HL-60 (cell line): ENCODE results near the gene DEPDC1B.

Source experiments
- CTCF ChIP-seq: IDR thresholded peaks from one replicate; pipeline ENCODE4 v1.5.1; 2011; ENCODE audit warnings: low read length, control low read depth, inconsistent platforms; ENCODE audit not compliant: insufficient read depth
- GABPA ChIP-seq: IDR thresholded peaks from 2 replicates; pipeline ENCODE4 v1.6.1; 2012; ENCODE audit warnings: low read depth
- POLR2AphosphoS5 ChIP-seq: IDR thresholded peaks from 2 replicates; pipeline ENCODE4 v1.6.1; 2012; ENCODE audit warnings: low read depth
- SPI1 ChIP-seq: IDR thresholded peaks from 2 replicates; pipeline ENCODE4 v1.6.1; 2012; ENCODE audit warnings: low read depth, mild to moderate bottlenecking, borderline replicate concordance

- no peak for TF ChIP-seq CTCF
- TF ChIP-seq SPI1, result no peak
- no peak for TF ChIP-seq GABPA
- TF ChIP-seq POLR2AphosphoS5, result no peak
These were observed 109.8 kb downstream of the DEPDC1B start for GRCh38 chr5:60590172-60590571.
